Hepatocyte (in vitro differentiated cells): ENCODE results near the gene DLGAP4. TPM values are rescaled to one million over a fixed set of nuclear protein-coding genes. Genes with fewer than 3 reads are reported as not detected.

Experiments used
- DNase-seq: peaks from one replicate; pipeline ENCODE4 v3.0.0-alpha.2; 2016; ENCODE audit warnings: low spot score
- H2AFZ ChIP-seq: fragments of 200-600 bp; sonication (generic); 2 replicates; pipeline ENCODE4 v1.6.0; 2016; ENCODE audit warnings: antibody characterized with exemption, mild to moderate bottlenecking
- H3K27ac ChIP-seq: fragments of 200-600 bp; sonication (generic); 2 replicates; pipeline ENCODE4 v1.5.1; 2016; ENCODE audit warnings: mild to moderate bottlenecking
- H3K27me3 ChIP-seq: fragments of 200-600 bp; sonication (generic); 2 replicates; pipeline ENCODE4 v1.6.1; 2016
- H3K36me3 ChIP-seq: fragments of 200-600 bp; sonication (generic); replicated peaks from 2 replicates; pipeline ENCODE4 v1.5.1; 2016; ENCODE audit warnings: low read depth; ENCODE audit not compliant: insufficient read depth
- H3K4me1 ChIP-seq: fragments of 200-600 bp; sonication (generic); 2 replicates; pipeline ENCODE4 v1.5.1; 2016; ENCODE audit warnings: mild to moderate bottlenecking, moderate library complexity; ENCODE audit not compliant: insufficient read depth
- H3K4me2 ChIP-seq: fragments of 200-600 bp; sonication (generic); 2 replicates; pipeline ENCODE4 v1.6.0; 2016
- H3K4me3 ChIP-seq: fragments of 200-600 bp; sonication (generic); 2 replicates; pipeline ENCODE4 v1.5.1; 2016; ENCODE audit warnings: mild to moderate bottlenecking
- H3K79me2 ChIP-seq: fragments of 200-600 bp; sonication (generic); 2 replicates; pipeline ENCODE4 v1.6.0; 2017; ENCODE audit warnings: mild to moderate bottlenecking
- H3K9me2 ChIP-seq: fragments of 200-600 bp; sonication (generic); replicated peaks from 2 replicates; pipeline ENCODE4 v1.6.0; 2017; ENCODE audit warnings: mild to moderate bottlenecking; ENCODE audit not compliant: insufficient read depth
- H3K9me3 ChIP-seq: fragments of 200-600 bp; sonication (generic); 2 replicates; pipeline ENCODE4 v1.5.1; 2016; ENCODE audit warnings: low read depth, mild to moderate bottlenecking
- H4K20me1 ChIP-seq: fragments of 200-600 bp; sonication (generic); 2 replicates; pipeline ENCODE4 v1.6.0; 2016; ENCODE audit warnings: mild to moderate bottlenecking; ENCODE audit not compliant: insufficient read depth, poor library complexity, severe bottlenecking
- EZH2 ChIP-seq: fragments of 200-600 bp; sonication (generic); IDR thresholded peaks from 2 replicates; pipeline ENCODE4 v1.6.1; 2016; ENCODE audit warnings: antibody characterized with exemption, mild to moderate bottlenecking, borderline replicate concordance
- EZH2phosphoT487 ChIP-seq: fragments of 200-600 bp; sonication (generic); IDR thresholded peaks from one replicate; pipeline ENCODE4 v1.6.1; 2018; ENCODE audit warnings: antibody characterized with exemption, mild to moderate bottlenecking, low read depth, moderate library complexity; ENCODE audit not compliant: unreplicated experiment, severe bottlenecking
- WGBS: methylation state at CpG from one replicate; pipeline ENCODE4 v1.1.6; 2016; ENCODE audit warnings: low lambda C conversion rate; ENCODE audit errors: missing lambda C conversion rate; 5-methylcytosine and 5-hydroxymethylcytosine counted together
- polyA plus RNA-seq: library from polyadenylated mRNA; unstranded; fragments of >200 nt; fragmentation: Nextera tagmentation; extraction: Ambion mirVana; gene quantifications from 2 replicates; pipeline ENCODE4 v1.2.1, GENCODE V29; 2016
- total RNA-seq: library from RNA; depleted of rRNA; stranded (reverse); fragments of >200 nt; gene quantifications from 2 replicates; pipeline ENCODE4 v1.2.3, GENCODE V29; 2014
- TF ChIP-seq, protein P1 (sequence below): fragments of 200-600 bp; sonication (generic); IDR thresholded peaks from 2 replicates; pipeline ENCODE4 v1.5.1; 2016; ENCODE audit warnings: antibody characterized with exemption, mild to moderate bottlenecking; ENCODE audit not compliant: poor library complexity

Gene DLGAP4
- total and polyA plus RNA-seq, 2 experiments from 2014 or later, result 16.5 to 39.4 TPM

DNA sequence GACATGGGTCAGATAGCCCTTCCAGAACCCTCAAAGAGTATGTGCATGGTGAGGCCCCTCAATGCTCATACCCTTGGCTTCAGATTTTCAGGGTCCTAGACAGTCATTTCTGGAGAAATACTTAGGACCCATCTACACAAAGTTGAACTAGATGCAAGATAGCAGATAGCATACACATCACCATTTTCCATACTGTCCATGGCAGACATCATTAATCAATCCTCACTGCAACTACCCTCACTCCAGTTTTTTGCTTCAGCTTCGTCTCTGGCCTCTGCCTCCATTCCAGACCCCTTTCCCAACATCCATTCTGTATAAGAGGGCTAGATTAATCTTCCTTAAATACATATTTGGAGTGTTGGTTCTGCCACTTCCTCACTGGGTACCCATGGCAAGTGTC is 139.7 kb downstream of the DLGAP4 start:
- no peak for TF ChIP-seq EZH2phosphoT487
- Histone ChIP-seq H4K20me1 (no peaks in the 10 kb centered on the region), H3K36me3 (no peaks in the 10 kb centered on the region), H3K4me1 (no peaks in the 10 kb centered on the region), H3K9me2 (no peaks in the 10 kb centered on the region), H2AFZ (no peak overlapping the region), H3K27me3 (no peaks in the 10 kb centered on the region), H3K9me3 (no peaks in the 10 kb centered on the region), H3K27ac (no peak overlapping the region), H3K79me2 (no peaks in the 10 kb centered on the region), H3K4me2 (no peak overlapping the region), H3K4me3 (no peak overlapping the region)
- 78% methylated on average over 1 of the region's 1 CpG for WGBS
- no peak for DNase-seq

DNA sequence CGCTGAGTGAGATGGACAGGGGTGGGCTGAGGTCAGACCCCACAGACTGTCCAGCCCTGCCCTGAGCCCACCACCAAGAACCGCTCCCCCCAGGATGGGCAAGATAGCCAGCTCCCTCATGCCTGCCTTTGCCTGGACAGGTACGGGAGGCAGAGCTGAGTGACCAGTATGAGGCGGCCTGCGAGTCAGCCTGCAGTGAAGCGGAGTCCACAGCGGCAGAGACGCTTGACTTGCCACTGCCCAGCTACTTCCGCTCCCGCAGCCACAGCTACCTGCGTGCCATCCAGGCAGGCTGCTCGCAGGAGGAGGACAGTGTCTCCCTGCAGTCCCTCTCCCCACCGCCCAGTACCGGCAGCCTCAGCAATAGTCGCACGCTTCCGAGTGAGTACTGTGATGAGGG is 140.4 kb downstream of the DLGAP4 start:
- Histone ChIP-seq H3K4me2 (no peak overlapping the region), H3K4me3 (no peak overlapping the region), H3K79me2 (no peaks in the 10 kb centered on the region), H2AFZ (no peak overlapping the region), H3K27me3 (no peaks in the 10 kb centered on the region), H4K20me1 (no peaks in the 10 kb centered on the region), H3K4me1 (no peaks in the 10 kb centered on the region), H3K9me3 (no peaks in the 10 kb centered on the region), H3K36me3 (no peaks in the 10 kb centered on the region), H3K27ac (no peak overlapping the region), H3K9me2 (no peaks in the 10 kb centered on the region)
- TF ChIP-seq EZH2, result no peak
- no peak for TF ChIP-seq EZH2phosphoT487
- TF ChIP-seq, protein P1, sequence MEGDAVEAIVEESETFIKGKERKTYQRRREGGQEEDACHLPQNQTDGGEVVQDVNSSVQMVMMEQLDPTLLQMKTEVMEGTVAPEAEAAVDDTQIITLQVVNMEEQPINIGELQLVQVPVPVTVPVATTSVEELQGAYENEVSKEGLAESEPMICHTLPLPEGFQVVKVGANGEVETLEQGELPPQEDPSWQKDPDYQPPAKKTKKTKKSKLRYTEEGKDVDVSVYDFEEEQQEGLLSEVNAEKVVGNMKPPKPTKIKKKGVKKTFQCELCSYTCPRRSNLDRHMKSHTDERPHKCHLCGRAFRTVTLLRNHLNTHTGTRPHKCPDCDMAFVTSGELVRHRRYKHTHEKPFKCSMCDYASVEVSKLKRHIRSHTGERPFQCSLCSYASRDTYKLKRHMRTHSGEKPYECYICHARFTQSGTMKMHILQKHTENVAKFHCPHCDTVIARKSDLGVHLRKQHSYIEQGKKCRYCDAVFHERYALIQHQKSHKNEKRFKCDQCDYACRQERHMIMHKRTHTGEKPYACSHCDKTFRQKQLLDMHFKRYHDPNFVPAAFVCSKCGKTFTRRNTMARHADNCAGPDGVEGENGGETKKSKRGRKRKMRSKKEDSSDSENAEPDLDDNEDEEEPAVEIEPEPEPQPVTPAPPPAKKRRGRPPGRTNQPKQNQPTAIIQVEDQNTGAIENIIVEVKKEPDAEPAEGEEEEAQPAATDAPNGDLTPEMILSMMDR, result no peak
- DNase-seq, result no peak
- 93% methylated on average over 16 of the region's 17 CpGs for WGBS

- Histone ChIP-seq H3K36me3 (no peaks in the 10 kb centered on the region), H3K4me3 (no peak overlapping the region), H3K9me3 (no peaks in the 10 kb centered on the region), H3K27ac (no peak overlapping the region), H4K20me1 (no peaks in the 10 kb centered on the region), H3K4me2 (no peak overlapping the region), H3K79me2 (no peaks in the 10 kb centered on the region), H3K4me1 (no peaks in the 10 kb centered on the region), H3K9me2 (no peaks in the 10 kb centered on the region), H3K27me3 (no peaks in the 10 kb centered on the region), H2AFZ (no peak overlapping the region)
- peak; percentile 36 for DNase-seq
- TF ChIP-seq EZH2 (no peak), EZH2phosphoT487 (no peak)
- TF ChIP-seq, protein P1, result no peak
These were observed 141.0 kb downstream of the DLGAP4 start for GRCh38 chr20:36447101-36447500.

GRCh38 chr20:36449663-36450062 is 143.5 kb downstream of the DLGAP4 start:
- no peak overlapping the region for H3K27ac ChIP-seq
- no peak overlapping the region for H2AFZ ChIP-seq
- no peaks in the 10 kb centered on the region for H3K36me3 ChIP-seq
- peaks cover 3% of the 10 kb centered on the region for H3K4me1 ChIP-seq
- H3K4me2 ChIP-seq, result no peak overlapping the region
- H3K27me3 ChIP-seq, result no peaks in the 10 kb centered on the region
- H4K20me1 ChIP-seq, result no peaks in the 10 kb centered on the region
- DNase-seq, result no peak
- no peaks in the 10 kb centered on the region for H3K9me3 ChIP-seq
- no peak for TF ChIP-seq EZH2phosphoT487
- TF ChIP-seq, protein P1, result no peak
- TF ChIP-seq EZH2, result no peak
- H3K4me3 ChIP-seq, result no peak overlapping the region
- H3K9me2 ChIP-seq, result no peaks in the 10 kb centered on the region
- H3K79me2 ChIP-seq, result no peaks in the 10 kb centered on the region
